Activated naive CD4-positive, alpha-beta T cell (primary cell): Measurements from ENCODE around the gene DARS1.
A peak's percentile ranks its signal among the peaks of the same experiment; 100 is the strongest.

Experiments used
- DNase-seq, 4 experiments: peaks; one replicate each; lab custom pipeline; 2025; lab: John Stamatoyannopoulos, UW

Gene DARS1

DNA sequence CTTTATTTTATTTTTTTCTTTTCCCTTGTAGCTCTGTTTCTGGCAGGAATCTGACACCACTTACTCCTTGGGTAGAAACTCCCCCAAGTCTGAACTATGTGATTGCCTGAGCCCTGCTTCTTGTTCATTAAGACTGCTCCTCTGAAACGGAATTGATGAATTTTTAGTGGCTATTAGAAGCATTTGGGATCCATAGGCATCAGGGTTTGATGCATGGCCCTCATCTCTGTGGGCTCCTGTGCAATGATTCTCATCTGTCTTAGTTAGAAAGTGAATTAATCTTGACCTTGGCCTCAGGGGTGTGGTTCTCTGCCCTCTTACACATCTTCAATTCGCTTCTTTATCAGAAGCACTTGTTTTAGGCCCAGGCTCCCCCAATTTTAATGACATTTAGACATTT, 31.0 kb upstream of the DARS1 start:
- no peak for DNase-seq

DNA sequence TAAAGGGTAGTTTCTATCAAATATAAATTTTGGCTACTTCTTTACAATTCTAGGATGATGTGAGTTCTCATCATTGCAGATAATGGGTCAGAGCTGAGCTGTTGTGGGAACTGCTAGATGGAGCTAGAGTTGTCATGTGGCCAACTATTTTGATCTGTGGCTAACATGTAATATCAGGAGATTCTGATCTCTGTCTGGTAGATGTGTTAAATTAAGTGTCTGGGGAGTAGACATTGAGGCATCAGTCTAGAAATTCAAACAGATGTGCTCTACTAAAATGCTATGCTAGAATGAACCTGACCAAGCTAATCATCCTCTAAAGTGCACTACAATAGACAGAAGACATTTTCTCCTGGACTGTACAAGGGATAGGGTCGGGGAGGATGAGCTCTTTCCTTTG, 30.3 kb upstream of the DARS1 start:
- no peak for DNase-seq

DNA sequence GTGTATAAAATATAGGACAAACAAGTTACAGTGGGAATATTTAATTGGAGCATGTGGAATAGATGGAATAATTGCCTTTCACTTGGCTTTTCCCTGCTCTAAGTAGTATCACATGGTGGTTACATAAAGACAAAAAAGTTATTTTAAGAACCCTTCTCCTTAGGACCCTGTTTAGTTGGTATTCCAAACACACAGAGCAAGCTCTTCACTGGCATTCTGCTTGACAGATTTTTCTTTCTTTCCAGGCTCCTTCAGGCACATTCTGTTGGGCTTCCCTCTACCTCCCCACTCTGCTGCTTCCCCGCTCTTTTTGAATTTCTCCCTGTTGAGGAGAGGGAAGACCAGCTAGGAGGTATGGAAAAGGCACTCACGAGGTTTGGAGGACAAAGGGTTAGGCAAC, 29.0 kb upstream of the DARS1 start:
- no peak for DNase-seq

DNA sequence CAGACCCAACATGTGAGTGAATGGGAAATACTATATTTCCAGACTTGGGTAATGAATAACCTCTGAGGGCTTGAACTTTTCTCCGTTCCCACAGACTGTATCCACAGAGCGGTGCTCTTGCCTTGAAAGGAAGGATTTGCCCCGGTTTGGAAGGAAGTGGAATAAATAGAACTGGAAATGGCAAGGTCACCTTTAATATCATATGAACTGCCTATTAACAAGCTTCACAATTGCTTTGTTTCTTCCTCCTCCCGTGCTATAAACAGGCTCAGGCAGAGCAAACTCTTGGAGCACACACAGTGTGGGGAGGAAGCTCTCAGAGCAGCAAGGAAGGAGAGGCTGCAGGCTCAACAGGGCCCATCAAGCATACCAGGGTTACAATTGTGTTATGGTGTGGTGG, 28.5 kb upstream of the DARS1 start:
- DNase-seq = no peak

DNA sequence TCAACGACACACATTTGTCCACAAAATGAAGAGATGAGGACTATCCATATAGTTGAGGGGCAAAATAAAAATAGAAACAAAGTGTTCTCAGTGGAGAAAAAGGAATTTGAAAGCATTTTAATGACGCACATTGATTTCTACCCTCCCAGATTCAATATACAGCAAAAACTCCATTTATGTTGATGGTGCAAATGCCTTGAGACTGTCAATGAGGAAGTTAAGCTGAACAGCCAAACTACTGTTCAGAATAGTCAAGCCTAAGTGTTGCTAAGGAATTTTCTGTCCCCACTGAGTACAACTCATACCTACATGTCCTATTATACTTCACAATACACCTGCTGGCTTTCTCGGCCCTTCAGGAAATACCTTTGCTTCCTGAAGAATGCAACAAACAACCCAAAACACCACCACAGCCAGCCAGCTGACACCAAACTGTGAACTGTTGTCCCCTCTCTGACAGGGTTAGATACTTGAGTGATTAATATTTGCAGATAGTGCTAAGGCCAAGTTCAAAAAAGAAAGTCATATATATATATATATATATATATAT, 27.8 kb upstream of the DARS1 start:
- no peak for DNase-seq

DNA sequence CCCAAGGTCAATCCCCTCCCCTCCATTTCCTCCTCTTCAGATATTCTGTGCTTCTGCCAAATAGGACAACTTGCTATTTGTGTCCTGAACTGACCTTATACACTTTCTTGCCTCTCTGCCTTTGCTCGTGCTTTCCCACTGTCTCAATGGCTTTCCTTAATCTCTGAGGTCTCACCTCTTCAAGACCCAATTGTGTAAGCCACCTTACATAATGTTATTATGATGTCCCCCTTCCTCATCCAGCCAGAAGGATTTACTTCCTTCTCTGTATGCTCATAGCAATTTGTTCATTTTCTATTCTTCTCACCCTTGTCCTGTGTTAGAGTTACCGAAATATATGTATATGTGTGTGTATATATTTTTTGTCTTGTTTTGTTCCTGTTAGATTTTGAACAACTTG, 26.9 kb upstream of the DARS1 start:
- DNase-seq = no peak

DNA sequence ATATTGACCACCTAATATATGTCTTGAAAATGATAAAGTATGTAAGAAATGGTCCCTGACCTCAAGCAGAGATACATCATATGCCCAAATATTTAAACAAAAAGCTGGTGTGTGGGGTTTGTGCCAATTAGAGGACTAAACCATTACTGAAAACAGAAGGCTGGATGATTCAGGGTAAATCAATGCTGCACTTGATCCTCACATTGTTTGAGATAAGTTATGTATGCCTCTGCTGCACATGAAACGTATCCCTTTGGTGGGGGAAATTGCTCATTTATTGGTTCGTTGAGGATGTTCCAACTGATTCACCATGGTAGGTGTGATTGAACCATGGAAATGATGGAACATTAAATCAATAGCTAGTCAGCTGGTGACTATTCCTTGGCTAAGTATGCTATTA, 24.7 kb upstream of the DARS1 start:
- no peak for DNase-seq

DNA sequence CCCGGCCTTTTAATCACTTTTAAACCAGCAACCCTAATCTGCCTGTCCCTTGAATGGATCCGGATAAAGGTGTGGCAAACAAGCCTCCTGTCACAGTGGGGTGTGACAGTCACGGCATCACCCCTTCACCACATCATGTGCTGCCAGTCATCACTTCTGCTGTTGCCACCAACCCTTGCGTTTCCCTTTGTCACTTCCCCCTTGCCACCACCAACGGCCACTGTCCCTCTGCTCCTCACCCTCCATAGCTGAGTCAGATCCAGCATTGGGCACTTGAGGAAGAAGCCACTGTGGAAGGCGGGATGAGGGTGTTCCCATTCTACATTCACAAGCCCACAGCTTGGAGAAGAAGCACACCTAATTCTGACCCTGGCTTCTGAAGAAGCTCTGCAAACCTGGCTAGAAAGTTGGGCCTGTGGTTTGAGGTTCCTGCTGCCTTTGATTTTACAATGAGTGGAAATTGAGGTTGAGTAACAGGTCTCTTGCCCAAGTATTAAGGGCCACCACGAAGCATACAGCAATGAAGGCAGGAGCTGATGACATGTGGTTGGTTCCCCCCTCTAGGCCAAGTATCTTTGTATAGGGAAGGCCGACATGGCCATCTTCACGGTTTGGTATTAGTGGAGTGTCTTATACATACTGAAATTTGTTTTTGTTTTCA, 22.9 kb upstream of the DARS1 start:
- peak in 2 of 4 experiments; percentile 11 to 26 for DNase-seq

DNA sequence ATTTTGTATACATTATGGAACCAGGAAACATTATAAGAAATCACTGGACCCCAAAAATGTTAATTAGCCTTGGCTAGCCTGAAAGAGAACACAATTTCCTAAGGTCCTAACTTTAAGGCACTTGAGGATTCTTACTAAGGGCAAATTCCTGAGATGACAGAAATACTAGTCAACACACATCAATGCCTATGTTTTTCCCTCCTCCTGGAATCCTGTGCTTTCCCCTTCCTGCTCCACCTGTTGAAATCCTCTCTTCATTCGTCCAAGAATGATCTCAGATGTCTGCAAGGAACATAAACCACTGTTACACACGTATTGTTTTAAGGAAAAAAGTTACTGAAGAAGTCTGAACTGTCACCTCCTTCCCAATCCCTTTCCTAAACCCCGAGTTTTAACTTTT, 21.2 kb upstream of the DARS1 start:
- DNase-seq = no peak

DNA sequence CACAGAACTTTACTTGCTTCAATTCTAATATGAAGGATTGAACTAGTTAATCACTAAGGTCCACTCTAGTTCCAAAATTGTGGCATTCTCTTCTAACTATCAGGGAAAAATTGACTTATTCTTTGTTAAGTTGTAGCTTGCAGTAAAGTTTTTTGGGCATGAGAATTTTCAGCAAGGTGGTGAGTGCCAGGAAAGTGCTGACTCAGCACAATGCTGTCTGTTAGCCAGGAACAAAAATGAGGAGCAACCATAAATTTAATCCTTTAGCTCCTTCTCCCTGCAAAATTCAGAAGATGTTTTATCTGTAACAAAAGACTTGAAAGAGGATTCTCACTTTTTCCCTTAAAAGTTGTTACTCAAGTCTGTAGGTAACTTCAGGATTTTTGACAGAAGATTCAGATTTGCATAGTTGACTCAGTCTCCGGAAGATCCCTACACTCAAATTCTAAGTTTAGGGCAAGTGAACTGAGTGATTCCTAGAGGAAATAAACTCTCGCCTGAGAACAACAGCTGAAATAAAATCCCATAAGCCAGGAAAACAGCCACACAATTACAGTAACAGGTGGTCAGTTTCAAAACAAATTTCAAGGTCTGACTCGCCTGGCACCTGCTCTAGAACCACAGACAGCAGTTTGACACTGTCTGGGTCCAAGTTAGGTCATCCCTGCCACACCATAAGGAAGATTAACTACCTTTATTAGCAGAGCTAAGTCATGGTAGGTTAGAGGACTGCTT, 20.2 kb upstream of the DARS1 start:
- no peak for DNase-seq

DNA sequence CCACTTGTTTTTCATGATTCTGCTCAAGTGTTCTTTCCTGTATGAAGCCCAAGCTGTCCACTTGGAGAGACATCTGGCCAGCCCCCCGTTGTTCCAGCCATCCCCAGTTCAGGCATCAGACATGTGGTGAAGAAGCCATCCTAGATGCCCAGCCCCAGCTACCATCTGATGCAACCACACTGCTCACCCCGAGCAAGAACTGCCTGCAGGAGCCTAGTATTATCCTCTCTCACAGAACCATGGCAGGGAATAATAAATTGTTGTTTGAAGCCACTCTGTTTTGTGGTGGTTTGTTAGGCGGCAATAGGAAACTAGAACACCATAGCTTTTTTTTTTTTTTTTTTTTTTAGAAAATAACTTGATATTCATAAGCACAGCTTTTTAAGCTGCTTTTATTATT, 19.5 kb upstream of the DARS1 start:
- no peak for DNase-seq

DNA sequence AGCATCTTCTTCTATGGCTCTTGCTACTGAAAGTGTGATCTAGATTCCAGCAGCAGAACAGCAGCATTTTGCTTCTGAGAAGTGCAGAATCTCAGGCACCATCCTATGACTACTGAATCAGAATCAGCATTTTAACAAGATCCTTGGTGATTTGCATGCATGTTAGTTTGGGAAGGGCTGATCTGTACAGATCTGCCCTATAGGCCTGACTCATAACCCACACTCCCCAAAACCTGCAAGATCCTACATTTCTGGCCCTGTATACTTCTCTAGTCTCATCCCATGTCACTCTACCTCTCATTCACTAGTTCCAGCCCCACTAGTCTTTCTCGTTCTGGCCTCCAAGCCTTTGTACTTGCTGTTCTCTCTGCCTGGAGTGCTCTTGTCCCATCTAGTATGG, 15.7 kb upstream of the DARS1 start:
- DNase-seq = no peak

DNA sequence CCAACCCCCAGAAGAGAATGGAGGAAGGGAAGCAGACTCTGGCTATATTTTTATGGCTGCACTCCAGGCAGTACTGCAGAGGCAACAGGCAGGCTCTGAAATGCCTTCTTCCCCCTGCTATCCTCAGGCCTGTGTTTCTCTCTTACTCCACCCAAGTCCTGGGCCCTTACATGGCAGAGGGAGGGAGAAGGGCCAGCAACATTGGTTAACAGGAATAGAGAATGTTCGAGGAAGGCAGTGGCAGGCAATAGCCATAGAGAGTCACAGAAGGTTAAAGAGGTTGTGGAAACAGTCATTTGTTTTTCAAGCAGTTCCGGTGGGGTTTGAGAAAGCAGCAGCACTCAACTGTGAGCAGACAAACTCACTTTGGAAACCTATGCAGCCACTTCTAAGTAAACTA, 15.1 kb upstream of the DARS1 start:
- no peak for DNase-seq

DNA sequence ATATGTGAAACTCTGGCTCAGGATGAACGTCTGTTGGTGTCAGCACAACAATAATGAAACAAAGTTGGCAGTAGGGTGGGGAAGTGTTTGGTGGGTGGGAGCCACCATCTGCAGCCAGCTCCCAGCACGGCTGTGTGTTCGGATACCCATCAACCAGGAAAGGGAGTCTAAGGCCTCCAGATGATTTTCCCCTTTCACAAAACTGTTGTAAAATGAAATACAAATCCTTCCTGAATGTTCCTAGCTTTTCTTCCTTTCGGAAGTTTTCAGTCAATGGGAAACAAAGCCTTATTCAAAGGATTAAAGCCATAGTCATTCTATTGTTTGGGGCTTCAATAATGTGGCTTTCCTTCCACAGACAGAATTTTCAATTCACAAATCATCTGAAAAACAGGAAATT, 14.5 kb upstream of the DARS1 start:
- no peak for DNase-seq

DNA sequence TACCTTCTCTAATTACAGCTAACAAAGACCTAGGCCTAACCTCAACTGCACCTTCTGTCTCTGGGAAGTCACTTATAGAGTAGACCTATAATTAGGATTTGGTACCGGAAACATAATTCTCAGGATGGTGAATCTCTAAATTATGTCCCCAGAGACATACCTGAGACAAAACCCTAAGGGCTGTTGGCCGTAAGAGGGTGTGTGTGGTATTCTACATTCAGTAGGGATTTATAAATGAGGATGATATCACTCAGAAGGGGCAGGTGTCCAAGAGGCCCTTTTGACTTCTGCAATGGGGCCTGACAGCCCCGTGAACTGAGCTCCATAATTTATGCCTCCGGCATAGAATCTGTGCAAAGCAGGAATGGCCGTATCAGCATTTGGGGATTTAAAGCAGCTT, 13.5 kb upstream of the DARS1 start:
- no peak for DNase-seq

DNA sequence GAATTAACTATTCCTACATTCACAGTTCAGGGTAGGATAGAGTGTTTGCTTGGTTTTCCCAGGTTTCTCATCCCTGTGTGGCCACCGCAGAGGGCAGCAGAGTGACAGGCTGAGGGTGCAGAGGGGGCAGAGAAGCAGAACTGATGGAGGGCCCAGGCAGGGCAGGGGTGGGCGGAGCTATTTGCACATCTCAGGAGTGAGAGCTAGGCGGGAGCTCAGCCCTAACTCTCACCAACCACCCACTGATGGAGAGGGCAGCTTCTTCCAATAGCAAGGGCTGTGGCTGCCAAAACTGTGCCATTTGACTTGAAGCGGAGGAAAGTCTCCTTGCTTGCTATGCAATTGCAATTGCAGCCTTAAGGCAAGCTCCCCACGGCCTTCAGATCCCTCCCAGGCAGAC, 12.0 kb upstream of the DARS1 start:
- DNase-seq = no peak

DNA sequence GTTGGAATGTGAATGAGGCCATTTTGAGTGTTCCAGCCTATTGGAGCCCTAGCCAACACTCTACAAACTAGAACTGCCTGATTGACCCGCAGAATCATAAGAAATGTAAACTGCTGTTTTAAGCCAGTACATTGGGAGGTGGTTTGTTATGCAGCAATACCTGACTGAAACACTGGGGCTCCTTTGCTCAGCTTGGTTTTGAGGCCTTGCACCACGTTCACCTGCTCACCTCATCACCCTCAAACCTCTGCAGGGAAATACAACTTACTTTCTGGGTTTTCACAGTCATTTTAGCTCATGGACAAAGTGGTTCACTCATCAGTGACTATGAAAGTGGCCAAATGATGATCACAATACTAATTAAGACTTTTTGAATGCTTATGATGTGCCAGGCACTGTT, 10.9 kb upstream of the DARS1 start:
- DNase-seq = no peak

DNA sequence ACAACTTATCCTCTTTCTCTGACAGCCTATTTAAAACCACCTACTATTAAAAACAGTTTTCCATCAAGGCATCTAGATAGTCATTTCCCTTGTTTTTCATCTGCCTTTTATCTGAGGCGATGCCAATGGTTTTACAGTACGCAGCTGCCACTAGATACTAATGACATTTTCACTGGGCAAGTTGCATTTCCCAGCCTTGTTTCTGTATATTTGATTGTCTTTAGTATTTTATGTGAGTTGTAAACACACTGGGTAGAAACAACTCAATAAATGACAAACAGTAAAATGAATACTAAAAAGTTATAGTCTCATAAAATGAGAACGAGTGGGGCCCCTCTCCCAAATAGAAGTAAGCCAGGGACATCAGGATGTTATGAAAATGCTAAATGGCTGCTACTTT, 8.9 kb upstream of the DARS1 start:
- no peak for DNase-seq

DNA sequence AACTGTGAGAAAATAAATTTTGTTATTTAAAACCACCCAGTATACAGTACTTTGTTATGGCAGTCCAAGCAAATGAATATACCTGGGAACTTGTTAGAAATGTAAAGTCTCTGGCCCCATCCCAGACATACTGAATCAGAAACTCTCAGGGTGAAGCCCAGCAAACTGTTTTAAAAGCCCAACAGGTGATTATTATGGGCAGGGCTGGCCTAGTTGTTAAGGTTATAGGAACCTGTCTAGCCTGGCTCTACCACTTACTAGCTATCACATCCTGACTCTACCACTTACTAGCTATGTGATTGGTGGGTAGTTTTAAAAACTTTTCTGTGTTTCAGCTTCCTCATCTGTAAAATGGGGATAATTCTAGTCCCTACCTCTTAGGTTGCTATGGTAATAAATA, 8.0 kb upstream of the DARS1 start:
- no peak for DNase-seq

DNA sequence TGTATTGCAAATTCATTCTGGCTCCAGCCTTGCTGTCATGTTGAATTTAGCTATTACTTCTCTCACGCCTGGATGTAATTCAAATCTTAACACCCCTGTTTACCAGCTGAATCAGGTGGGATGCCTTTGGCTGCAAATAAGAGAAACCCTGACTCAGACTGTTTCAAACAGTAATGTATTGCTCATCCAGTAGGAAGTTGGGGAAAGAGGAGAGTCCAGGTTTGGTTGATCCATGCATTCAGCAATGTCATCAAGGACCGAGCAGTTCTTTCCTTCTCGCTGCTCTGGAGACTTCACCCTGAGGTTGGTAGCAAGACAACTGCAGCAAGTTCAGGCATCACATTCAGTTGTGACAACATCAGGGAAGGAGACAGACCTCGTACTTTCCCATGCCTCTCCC, 6.4 kb upstream of the DARS1 start:
- no peak for DNase-seq

DNA sequence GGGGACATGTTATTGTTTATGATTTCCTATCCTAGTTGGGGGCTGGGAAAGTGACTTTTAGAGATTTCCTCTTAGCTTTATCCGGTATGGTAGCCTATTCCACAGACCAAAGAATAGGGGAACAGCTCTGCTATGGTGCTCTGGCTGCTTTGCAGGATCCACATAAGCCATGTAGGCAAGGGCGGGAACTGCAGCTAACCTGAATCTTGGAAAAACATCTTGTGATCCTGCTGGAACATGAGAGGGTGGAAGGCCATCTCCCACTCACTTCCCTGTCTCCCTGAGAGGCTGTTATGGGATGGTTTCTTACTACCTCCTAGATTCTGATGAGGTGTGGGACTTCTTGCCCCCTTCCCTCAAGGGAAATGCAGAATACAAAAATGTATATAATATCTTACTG, 2.0 kb upstream of the DARS1 start:
- no peak for DNase-seq

DNA sequence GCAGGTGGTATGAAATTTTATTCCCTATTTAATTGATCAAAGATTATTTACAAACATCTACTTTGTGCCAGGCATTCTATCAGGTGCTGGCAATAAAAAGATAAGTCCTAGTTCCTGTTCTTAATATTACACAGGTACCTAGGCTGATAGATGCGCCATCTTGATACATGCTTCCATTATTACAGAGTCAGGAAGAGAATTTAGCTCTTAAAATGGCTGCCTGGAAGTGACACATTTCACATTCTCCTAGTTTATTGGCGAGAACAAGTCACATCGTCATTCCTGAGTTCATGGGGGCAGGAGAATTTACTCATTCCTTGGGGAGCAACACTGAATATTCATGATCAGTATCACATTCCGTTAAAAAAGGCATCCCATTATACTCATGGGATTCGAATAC, 1.1 kb upstream of the DARS1 start:
- DNase-seq = no peak

DNA sequence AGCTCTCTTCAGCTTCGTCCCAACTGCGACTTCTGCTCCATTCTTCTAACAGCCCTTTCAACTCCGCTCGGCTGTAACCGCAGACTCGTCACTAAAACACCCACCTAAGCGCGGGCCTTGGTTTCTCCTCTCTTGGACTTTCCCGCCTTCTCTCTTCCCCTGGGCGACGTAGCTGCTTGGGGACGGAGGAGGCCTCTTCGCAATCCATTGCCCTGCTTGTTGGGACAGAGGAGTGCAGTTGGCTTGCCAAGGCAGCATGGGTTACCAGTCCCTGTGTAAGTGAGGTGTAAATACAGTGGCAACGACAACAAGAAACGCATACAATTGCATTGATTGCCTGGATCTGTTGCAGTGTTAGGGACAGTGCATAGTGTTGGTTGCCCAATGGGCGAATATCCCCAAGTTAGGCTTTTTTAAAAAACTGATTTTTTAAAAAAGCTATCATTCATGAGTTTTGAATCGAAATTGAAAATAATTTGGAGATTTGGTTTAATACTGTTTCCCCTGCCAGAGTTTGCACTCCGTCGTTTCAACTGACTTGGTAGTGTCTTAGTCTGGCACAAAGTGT, 484 bp upstream of the DARS1 start:
- peak; percentile 51 to 56 (median 53) for DNase-seq
